Left lung (tissue), 10 donors: Measurements from ENCODE around the gene PLEKHG5. TPM values are rescaled to one million over a fixed set of nuclear protein-coding genes. Genes with fewer than 3 reads are reported as not detected.

ENCODE experiments used
- ATAC-seq: fragments of 200-7000 bp; cut with Tn5 transposase; one replicate; pipeline ENCODE4 v1.9.1; 2020; ENCODE audit warnings: moderate library complexity
- DNase-seq, 4 donors: peaks; one replicate each; pipeline ENCODE4 v3.0.0-alpha.2; 2013 to 2020
- H3K27ac ChIP-seq, 2 donors: fragments of 200-600 bp; sonication (generic) in 1 of 2; one replicate each; pipeline versions ENCODE4 v1.5.0 to v1.8.0; 2020 to 2021
- H3K27me3 ChIP-seq, 2 donors: fragments of 200-600 bp; sonication (generic) in 1 of 2; one replicate each; pipeline versions ENCODE4 v1.5.0 to v1.8.0; 2020 to 2021
- H3K36me3 ChIP-seq, 2 donors: fragments of 200-600 bp; sonication (generic) in 1 of 2; one replicate each; pipeline versions ENCODE4 v1.5.0 to v1.8.0; 2020 to 2021
- H3K4me1 ChIP-seq, 2 donors: fragments of 200-600 bp; one replicate each; pipeline ENCODE4 v1.8.0; 2021
- H3K4me3 ChIP-seq, 2 donors: fragments of 200-600 bp; sonication (generic) in 1 of 2; one replicate each; pipeline versions ENCODE4 v1.5.0 to v1.8.0; 2020 to 2021; ENCODE audit warnings: mild to moderate bottlenecking in 1 of 2
- H3K9me3 ChIP-seq, 2 donors: fragments of 200-600 bp; sonication (generic) in 1 of 2; one replicate each; pipeline versions ENCODE4 v1.5.0 to v1.8.0; 2020 to 2021
- CTCF ChIP-seq, 2 donors: fragments of 200-600 bp; sonication (generic) in 1 of 2; IDR thresholded peaks; one replicate each; pipeline versions ENCODE4 v1.5.0 to v1.8.0; 2021; ENCODE audit warnings: antibody characterized with exemption in 2 of 2
- intact Hi-C, 2 donors: fragments of 100-400 bp; cut with DNase I; formaldehyde crosslinking; loops; one replicate each; pipeline versions ENCODE4 v1.11.2 to v1.14.2; 2022
- polyA plus RNA-seq, 6 donors: library from polyadenylated mRNA; unstranded; fragments of 120-200 nt; gene quantifications; one replicate each; pipeline ENCODE4 v1.2.1, GENCODE V29; 2013; ENCODE audit not compliant: insufficient read length in 6 of 6
- total RNA-seq, 2 donors: library from RNA; stranded (reverse); fragmentation: NEBNext Ultra II Directional; extraction: Animal tissue kit (Norgen Biotek cat#: 25700); gene quantifications; one replicate each; pipeline ENCODE4 v1.2.1, GENCODE V29; 2021
- donor health status: DM: no; HTN: yes; CAD: no.
- donor health status: DM: no; HTN: no; CAD: no.

The PLEKHG5 gene
- total and polyA plus RNA-seq, 8 donors = 6.3 to 35.7 (median 28.8) TPM

DNA sequence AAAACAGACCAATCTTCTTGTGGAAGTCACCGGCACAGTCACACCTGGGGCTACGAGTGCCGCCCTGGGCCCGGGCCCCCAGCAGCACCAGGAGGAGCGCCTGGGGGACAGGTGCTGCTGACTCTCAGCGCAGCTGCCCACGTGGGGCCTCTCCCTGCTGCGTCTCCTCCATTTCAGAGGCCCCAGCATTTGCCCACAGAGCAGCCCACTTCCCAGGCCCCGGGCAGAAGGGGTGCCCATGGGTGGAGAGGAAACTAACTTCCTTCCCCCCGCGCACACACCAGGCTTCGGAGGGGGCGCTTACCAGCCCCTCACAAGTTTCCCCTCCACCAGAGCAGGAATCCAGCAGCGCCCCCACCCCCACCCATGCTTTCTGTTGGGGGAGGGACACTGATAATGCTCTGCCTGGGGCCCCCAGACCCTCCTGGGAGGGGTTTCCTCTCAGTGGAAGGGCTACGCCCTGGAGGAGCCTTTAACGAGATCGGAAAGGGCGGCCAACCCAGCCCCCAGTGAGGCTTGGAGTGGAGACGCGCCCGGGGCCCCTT, 25.9 kb downstream of the PLEKHG5 start:
- Histone ChIP-seq H3K27me3 (peaks cover 8 to 46% of the 10 kb centered on the region in 2 donors), H3K4me3 (peak overlapping the region in 1 of 2 donors; percentile 26), H3K27ac (no peak overlapping the region), H3K9me3 (no peaks in the 10 kb centered on the region), H3K36me3 (peaks cover 0 to 42% of the 10 kb centered on the region in 2 donors), H3K4me1 (peaks cover 0 to 10% of the 10 kb centered on the region in 2 donors)
- no peak for TF ChIP-seq CTCF (IDR thresholded peaks at IDR 0.05)
- DNase-seq = no peak
- no peak for ATAC-seq
- intact Hi-C loops = no loop called here

- Histone ChIP-seq H3K27ac (no peak overlapping the region), H3K4me3 (peak overlapping the region in 1 of 2 donors; percentile 26)
- TF ChIP-seq CTCF (IDR thresholded peaks at IDR 0.05) = no peak
Observed at GRCh38 chr1:6464915-6465314, 26.6 kb downstream of the PLEKHG5 start.

GRCh38 chr1:6464514-6464836, 27.0 kb downstream of the PLEKHG5 start:
- Histone ChIP-seq H3K27ac (no peak overlapping the region), H3K9me3 (no peaks in the 10 kb centered on the region), H3K4me3 (no peak overlapping the region), H3K36me3 (peaks cover 0 to 33% of the 10 kb centered on the region in 2 donors), H3K27me3 (peaks cover 8 to 56% of the 10 kb centered on the region in 2 donors), H3K4me1 (peaks cover 0 to 16% of the 10 kb centered on the region in 2 donors)
- TF ChIP-seq CTCF (IDR thresholded peaks at IDR 0.05) = no peak
- intact Hi-C loops = no loop called here
- no peak for DNase-seq
- no peak for ATAC-seq

More at GRCh38 chr1:6464915-6465314, 26.6 kb downstream of the PLEKHG5 start:
- Histone ChIP-seq H3K27me3 (peaks cover 8 to 52% of the 10 kb centered on the region in 2 donors), H3K9me3 (no peaks in the 10 kb centered on the region), H3K36me3 (peaks cover 0 to 36% of the 10 kb centered on the region in 2 donors), H3K4me1 (peaks cover 0 to 15% of the 10 kb centered on the region in 2 donors)
- no peak for DNase-seq
- intact Hi-C loops = no loop called here
- ATAC-seq = no peak

DNA sequence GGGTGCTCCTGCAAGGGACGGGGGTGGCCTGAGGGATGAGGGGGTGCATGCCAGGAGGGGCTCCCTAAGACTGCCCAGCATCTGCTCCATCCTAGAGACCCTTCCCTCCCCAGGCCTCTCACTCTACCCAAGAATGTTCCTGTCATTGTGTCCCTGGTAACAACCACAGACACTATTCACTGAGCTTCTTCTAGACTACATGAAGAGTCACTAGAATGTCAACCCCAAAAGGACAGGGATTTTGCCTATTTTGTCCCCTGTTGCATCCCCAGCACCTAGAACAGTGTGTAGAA, 28.4 kb downstream of the PLEKHG5 start:
- Histone ChIP-seq H3K27me3 (peaks cover 8 to 70% of the 10 kb centered on the region in 2 donors), H3K36me3 (peaks cover 0 to 20% of the 10 kb centered on the region in 2 donors), H3K9me3 (no peaks in the 10 kb centered on the region), H3K27ac (no peak overlapping the region), H3K4me1 (peaks cover 0 to 16% of the 10 kb centered on the region in 2 donors), H3K4me3 (no peak overlapping the region)
- intact Hi-C loops = no loop called here
- TF ChIP-seq CTCF (IDR thresholded peaks at IDR 0.05) = no peak
- ATAC-seq (no peak), DNase-seq (no peak)

- ATAC-seq = no peak
- Histone ChIP-seq H3K27ac (no peak overlapping the region), H3K4me3 (no peak overlapping the region), H3K4me1 (peaks cover 0 to 16% of the 10 kb centered on the region in 2 donors), H3K27me3 (peaks cover 8 to 75% of the 10 kb centered on the region in 2 donors), H3K36me3 (peaks cover 0 to 15% of the 10 kb centered on the region in 2 donors), H3K9me3 (no peaks in the 10 kb centered on the region)
- intact Hi-C loops = no loop called here
- no peak for DNase-seq
- no peak for TF ChIP-seq CTCF (IDR thresholded peaks at IDR 0.05)
Observed at GRCh38 chr1:6462412-6463119, 28.9 kb downstream of the PLEKHG5 start.
